GM18907 (cell line): Measurements from ENCODE around the gene OPRL1.
"Not testable (repeated sequence)": the region's sequence is repeated elsewhere in the genome, so short reads cannot be mapped to it uniquely, and the experiment has no call there.

Experiments used
- ATAC-seq: cut with Tn5 transposase; IDR thresholded peaks from one replicate; pipeline ENCODE4 v1.9.1; 2021; ENCODE audit warnings: mild to moderate bottlenecking, moderate library complexity; ENCODE audit not compliant: unreplicated experiment

The OPRL1 gene

GRCh38 chr20:64114356-64114971, 34.6 kb downstream of the OPRL1 start:
- ATAC-seq: no peak

GRCh38 chr20:64115171-64115911, 35.5 kb downstream of the OPRL1 start:
- no peak for ATAC-seq

- no peak for ATAC-seq
Observed at GRCh38 chr20:64116016-64116415, 36.1 kb downstream of the OPRL1 start.

- ATAC-seq: no peak
Observed at GRCh38 chr20:64116541-64117431, 36.9 kb downstream of the OPRL1 start.

- not testable (repeated sequence) for ATAC-seq
Observed at GRCh38 chr20:64117432-64117777, 37.5 kb downstream of the OPRL1 start.

GRCh38 chr20:64119301-64119680, 39.4 kb downstream of the OPRL1 start:
- ATAC-seq: no peak

GRCh38 chr20:64119681-64120341, 39.9 kb downstream of the OPRL1 start:
- no peak for ATAC-seq

GRCh38 chr20:64121586-64121985, 41.7 kb downstream of the OPRL1 start:
- no peak for ATAC-seq

GRCh38 chr20:64122927-64123326, 43.0 kb downstream of the OPRL1 start:
- ATAC-seq: not testable (repeated sequence)

- ATAC-seq: not testable (repeated sequence)
Observed at GRCh38 chr20:64123517-64123916, 43.6 kb downstream of the OPRL1 start.

GRCh38 chr20:64129146-64129782, 49.4 kb downstream of the OPRL1 start:
- no peak for ATAC-seq

GRCh38 chr20:64130271-64130670, 50.4 kb downstream of the OPRL1 start:
- ATAC-seq: no peak

GRCh38 chr20:64130876-64131275, 51.0 kb downstream of the OPRL1 start:
- no peak for ATAC-seq

- ATAC-seq: no peak
Observed at GRCh38 chr20:64131406-64131805, 51.5 kb downstream of the OPRL1 start.

- ATAC-seq: no peak
Observed at GRCh38 chr20:64133951-64134407, 54.1 kb downstream of the OPRL1 start.

GRCh38 chr20:64134744-64135143, 54.9 kb downstream of the OPRL1 start:
- ATAC-seq: not testable (repeated sequence)

GRCh38 chr20:64136004-64136710, 56.3 kb downstream of the OPRL1 start:
- ATAC-seq: no peak

- ATAC-seq: no peak
Observed at GRCh38 chr20:64137598-64138031, 57.7 kb downstream of the OPRL1 start.

- ATAC-seq: no peak
Observed at GRCh38 chr20:64138276-64138815, 58.5 kb downstream of the OPRL1 start.
